CD4-positive, alpha-beta T cell treated with Interleukin-17A for 4 hours (primary cell): ENCODE measurements around the gene DCUN1D3.
A peak's percentile ranks its signal among the peaks of the same experiment; 100 is the strongest.

ENCODE experiments used
- DNase-seq: peaks from one replicate; pipeline ENCODE4 v3.0.0-alpha.2; 2020; ENCODE audit warnings: mixed read lengths

The DCUN1D3 gene

DNA sequence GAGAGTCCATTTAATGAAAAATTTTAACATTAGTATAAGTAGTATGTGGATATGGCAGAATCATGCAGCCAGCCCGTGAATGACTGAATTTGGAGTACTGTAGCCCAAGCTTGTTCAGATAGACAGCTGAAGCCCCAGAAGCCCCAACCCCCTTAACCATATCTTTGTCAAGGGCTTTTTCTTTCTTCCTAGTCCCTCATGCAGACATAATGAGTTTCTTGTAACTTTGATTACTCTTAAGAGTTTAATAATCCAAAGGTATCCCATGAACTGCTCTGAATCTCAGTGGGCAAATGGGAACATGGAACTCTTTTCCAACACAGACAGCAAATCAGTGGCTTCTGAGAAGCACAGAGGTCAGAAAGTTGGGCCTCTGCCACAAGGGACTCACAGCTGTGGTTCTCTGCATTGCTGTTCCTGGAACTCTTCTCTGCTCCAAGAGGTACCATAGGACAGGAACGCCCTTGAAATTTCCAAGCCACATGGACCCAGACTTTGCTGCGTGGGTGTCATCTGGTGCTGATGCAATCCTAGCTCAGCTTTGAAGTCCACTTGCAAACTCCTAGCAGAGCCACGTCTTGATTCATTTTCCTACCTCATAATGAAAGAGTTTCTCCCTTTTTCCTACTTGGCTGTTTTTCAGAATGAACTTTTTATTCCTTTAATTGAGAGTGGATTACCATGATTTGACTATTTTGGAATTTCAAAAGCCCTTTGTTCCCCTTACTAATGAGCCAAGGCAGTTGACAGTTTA is 18.5 kb upstream of the DCUN1D3 start:
- DNase-seq = no peak

DNA sequence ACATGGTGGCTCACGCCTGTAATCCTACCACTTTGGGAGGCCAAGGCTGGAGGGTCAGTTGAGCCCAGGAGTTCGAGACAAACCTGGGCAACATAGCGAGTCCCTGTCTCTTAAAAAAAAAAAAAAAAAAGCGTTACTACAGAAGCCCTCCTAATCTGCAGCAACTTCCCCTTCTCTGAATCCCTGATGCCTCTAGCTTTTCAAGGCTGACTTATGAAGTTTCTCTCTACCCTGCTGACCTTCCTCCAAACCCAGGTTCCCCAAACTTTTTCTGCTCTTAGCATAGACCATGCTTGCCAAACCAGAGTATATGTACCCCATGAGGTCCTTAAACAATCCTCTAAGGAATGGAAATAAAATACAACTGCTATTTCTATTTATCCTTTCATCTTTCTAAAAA is 16.8 kb upstream of the DCUN1D3 start:
- no peak for DNase-seq

DNA sequence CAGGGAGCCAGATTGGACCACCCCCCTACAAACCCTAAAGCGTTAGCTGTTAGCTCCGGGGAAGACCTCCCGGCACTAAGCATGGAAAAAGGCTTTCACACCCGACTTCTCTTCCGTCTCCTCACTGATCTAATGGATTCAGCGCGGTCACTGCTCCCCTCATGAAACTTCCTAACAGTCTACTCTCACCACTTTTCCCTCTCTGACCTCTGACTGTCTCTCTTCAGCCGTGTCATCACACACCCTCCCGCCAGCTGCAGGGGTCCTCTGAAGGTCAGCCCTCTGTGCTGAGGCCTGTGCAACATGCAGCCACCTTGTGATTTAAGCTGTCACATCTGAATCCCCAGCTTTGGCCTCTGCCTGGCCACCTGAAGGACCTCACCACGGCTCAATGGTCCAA is 16.1 kb upstream of the DCUN1D3 start:
- no peak for DNase-seq

DNA sequence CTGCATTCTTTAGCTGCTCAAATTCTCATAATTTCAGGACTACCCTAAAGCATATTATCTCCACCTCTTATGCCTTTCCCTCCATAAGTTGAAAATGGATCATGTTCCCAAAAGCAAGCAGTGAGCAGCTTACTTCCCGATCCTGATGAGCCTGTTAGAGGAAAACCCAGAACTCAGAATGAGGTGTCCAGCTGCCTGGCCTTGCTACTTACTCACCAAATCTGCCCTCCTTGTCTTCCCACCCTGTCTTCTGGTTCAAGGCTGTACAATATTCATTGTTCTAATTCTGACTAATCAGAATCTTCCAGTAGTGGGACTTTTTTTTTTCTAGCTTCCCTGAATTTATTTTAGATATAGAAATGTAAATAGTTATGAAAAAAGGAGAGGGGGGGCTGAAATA is 11.2 kb upstream of the DCUN1D3 start:
- DNase-seq = no peak

DNA sequence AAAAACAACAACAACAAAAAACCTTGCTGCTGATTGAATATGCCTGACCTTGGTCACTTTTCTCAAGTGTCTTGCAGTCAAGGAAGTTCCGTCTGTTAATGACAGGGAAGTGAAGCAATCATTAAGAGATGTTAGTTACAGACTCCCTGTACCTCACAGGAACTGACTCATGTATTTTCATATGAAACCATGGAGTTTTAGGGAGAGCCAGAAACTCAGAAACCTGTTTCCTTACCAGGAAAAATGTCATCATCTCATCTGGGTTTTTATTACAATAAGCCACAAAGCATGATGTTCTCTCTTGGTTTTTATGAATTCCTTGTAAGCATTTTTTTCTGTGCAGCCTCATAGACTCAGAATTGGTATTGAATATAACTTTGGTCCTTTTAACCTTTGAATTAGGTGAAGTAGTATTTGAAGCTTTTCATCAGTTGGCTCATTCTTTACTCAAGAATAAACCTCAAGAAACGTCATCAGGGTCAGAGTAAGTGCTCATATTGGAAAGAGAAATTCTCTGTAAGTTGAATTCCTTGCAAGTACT is 10.7 kb upstream of the DCUN1D3 start:
- DNase-seq = no peak

DNA sequence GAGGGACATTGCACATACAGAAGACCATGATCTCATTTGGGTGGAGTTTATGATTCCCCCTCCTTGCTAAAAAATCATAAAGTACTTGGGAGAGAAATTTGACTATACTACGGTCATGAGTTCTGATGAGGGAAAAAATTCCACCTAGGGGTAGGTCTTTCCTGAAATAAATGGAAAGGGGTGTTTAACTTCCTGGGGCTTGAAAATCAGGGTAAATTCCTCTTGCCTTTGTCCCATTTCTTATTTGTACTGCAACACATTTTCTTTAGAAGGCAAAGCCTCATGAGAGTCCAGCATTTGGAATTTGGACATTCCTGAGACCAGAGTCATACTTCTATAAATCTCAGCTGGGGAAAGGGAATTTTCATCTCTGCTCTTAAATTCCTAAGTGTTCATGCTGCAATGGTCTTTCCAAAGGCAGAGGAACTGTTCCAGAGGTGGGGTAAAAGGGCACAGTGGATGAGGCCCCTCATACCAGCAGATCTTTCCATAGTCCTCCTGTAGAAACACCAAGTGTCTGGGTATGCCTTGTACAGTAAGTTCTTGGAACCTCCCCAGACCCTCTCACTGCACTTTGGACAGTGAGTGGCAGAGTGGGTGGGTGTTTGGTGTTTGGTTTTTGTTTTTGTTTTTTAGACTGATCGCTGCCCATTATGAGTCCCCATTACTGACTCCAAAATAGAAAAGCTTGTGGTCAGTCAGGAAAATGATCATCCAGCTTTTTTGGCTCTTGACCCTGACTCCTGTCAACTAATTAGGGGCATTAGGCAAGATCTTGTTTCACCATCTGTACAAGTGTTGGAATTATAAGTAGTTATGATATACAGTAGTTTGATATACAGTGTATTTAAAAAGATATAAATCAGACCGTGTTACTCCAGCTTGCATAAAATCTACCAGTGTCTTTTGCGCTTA is 6.4 kb upstream of the DCUN1D3 start:
- DNase-seq = no peak

DNA sequence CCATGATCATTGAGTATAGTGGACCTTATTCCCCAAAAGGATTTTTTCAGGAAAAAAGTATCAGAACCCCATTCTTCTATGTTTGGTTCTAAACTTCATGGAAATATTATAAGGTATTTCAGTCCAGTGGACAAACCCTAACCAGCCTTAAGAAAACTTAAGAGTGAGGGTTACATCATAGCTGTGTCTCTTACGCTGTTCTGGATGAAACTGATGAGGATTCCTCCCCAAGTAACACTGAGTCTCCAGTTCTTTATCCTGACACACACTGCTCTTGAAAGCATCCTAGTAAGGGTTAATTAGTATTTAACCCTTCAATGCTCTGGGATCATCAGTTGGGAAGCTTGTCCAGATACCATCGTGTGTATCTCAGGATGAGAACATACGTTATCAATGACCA is 5.4 kb upstream of the DCUN1D3 start:
- no peak for DNase-seq

DNA sequence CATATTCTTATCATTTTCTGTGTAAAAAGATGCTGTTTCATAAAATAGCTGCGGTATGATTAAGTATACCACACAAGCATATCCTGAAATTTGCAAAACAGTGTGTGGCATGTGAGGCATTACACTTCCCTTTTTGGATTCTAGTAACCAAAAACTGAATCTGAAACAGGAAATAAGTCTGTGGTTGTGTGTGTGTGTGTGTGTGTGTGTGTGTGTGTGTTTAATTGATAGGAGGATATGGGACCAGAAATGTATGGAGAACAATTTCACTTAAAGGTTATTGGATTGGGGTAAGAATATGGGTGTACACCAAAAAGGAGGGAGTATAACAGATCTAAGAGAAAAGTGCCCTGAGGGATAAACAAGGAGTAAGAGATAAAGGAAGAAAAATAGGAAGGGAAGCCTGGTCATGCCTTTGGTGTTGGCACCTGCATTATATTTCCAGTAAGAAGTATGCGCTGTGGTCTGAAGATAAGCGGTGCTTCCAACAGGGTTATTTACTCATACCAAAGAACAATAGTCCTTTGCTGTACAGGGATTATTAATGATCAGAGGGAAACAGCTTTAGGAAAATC is 4.4 kb upstream of the DCUN1D3 start:
- DNase-seq = peak; percentile 54

DNA sequence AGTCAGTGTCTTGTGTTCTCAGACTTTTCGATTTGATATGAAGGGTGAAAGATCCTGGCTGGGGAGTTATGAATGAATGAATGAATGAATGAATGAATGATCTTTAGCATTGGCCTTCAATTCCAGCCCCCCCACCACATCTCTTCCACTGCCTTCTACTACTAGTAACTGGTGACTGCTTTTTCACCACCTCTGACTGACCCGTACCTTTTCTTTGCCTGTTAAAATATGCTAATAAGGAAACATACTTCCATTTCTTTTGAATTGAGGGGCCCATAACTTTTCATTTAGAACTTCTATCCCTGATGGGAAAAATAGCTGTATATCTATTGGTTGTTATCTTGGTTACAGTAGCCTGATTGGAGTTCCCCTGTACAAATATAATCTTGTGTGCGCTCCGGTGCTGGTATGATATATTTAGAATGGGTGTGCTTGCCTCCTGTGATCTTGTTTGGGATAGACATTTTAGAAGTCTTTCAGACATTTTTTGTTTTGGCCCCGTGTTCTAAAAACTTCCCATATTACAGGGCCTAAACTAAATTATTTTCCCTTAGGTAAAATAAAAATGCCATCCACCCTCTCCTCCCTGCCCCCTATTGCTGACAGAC is 3.8 kb upstream of the DCUN1D3 start:
- no peak for DNase-seq

DNA sequence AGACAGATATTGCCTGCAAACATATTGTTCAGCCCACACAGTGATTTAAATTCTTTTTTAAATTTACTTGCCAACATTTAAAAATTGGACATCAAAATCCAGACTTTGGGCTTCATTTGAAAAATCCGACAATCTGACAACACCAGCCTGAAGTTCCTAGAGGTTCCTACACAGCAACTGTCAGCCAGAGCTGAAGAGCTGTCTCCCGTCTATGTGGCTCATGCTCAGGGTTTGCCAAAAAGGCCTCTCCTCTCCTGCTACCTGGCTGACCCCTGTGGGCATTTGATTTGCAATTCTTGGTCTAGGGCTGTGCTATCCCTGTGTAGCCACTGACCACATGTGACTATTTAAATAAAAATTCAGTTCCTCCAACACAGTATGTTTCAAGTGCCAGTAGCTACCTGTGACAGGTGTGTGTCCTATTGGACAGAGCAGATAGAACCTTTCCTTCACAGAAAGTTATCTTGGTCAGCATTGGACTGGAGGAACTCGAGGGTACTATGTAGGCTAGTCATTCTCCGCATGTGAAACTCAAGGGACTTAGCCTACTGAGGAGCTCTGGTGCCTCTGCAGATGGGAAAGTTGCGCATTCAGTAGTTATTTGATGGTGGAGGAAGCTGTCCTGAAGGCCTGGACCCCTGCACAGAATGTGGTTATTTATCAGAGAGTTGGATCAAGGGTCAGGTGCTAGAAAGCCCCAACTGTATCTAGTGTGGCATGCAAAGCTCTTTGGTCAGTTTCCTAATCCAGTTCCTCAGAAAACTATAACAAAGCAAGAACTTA is 3.1 kb upstream of the DCUN1D3 start:
- DNase-seq = no peak

DNA sequence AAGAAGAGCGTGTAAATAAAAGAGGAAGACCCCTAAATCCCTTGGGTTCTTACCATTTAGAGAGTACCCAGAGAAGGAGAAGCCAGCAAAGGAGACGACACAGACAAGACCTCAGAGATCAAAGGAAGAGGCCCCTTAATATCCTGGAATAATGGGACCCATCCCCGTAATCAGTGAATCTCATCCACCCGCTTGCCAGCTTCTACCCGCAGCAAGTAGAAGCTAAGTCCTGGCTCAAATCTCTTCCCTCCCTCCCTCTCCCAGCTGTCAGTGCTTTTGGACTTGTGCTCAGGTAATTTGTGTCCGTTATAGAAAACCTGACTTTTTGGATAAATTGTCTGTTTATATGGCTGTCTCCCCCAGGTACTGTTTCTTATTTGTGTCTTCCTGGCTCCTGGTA is 2.3 kb upstream of the DCUN1D3 start:
- no peak for DNase-seq

DNA sequence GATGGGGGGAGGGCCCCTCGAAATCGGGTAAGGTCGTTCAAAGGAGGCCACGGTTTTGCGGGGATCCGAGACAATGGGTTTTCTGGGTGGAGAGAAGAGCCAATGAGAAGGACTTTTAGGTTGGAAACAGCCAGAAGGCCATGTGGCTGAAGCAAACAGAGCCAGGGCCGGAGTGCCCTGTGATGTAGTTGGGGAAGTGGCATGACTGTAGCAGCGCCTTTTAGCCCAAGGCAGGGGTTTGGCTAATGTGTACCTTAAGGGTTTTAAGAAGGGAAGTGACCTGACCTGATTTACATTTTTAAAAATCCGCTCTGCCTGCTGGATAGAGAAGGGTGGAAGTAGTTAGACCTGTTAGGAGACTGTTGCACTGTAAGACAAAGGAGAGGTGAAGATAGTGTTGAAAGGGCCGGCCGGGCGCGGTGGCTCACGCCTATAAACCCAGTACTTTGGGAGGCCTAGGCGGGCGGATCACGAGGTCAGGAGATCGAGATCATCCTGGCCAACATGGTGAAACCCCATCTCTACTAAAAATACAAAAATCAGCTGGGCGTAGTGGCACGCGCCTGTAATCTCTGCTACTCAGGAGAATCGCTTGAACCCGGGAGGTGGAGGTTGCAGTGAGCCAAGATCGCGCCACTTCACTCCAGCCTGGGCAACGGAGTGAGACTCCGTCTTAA is 1.4 kb upstream of the DCUN1D3 start:
- DNase-seq = peak; percentile 15

DNA sequence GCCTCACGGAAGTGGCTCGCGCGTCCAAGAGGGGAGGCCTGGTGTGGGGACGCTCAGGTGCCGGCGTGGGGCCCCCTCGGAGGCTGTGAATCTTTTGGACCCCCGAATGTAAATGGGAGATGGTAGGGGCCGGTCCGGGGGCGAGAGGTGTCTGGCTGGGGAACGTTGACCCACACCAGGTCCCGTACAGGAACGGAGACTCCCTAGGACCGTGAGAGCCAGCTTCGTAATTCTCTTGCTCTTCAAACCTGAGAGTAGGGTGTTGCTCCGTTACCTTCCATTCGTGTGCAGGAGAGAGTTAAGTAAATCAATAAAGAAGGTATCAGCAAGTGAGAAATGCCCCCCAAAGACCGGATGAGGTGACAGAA is 894 bp upstream of the DCUN1D3 start:
- DNase-seq = no peak

DNA sequence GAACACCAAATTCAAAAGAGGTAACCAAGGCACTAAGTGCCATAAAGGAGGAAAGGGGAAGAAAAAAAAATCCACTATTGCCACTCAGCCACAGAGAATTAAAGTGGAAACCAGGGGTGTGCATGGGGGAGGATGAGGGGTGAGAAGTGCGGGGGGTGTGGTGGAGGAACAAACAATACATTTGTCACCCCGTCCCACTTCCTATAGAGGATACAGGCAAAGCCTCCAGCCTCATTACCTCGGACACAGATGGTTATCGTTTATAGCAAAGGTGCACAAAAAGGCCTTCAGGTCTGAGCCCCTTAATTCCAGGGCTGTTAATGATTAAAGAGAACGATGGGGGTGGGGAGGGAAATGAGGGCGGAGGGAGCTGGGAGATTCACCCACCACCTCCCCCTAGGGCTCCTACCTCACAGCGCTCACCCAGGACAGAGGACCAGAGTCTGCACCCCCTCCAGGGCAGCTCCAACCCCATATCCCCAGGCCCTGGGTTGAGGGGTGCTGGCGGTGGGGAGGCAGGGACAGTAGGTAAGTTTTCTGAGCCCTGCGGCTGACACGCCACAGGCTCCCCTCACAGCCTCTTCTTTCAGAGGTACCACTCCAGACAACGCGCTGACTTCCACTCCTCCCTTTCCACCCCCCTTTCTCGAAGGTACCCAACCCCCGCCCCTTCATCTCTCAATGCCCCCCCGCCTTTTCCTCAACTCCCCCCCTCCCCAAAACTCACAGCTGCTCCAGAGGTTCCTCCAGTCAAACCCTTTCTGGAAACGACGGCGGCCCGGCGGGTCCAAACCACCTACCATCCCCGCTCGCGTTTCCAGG is 470 bp downstream of the DCUN1D3 start:
- no peak for DNase-seq

DNA sequence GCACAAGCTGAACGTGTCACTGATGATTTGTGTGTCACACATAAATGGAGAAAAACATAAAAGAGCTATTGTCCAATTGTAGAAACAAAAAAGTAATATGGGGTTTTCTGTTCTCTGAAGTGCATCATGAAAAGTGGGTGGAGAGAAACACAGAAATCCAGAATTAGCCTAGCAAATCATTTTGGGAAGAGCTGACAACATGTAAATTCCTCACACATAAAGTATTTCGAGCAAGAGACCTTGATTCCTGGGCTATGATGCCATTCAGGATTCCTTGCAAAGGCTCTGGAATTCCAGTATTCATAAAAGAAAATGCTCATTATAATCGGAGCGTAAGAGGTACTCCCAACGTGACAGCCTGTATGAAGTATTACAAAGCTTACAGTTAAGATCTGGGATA is 1.1 kb downstream of the DCUN1D3 start:
- DNase-seq = no peak

DNA sequence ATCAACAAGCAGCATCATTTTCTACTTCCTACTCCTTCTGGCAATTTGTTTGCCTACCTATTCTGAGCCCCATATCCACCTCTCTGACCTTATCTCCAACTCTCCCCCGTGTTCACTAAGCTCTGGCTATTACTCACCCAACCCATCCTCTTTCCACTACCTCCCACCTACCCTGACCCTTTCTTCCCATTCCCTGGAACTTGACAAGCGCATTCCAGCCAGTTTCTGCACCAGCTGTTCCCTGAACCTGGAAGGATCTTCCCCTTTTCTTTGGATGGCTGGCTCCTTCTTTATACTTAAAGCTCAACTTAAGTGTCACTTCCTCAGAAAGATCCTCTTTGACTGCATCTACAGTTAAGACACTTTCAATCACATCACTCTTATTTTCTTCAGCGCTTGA is 2.2 kb downstream of the DCUN1D3 start:
- DNase-seq = no peak

DNA sequence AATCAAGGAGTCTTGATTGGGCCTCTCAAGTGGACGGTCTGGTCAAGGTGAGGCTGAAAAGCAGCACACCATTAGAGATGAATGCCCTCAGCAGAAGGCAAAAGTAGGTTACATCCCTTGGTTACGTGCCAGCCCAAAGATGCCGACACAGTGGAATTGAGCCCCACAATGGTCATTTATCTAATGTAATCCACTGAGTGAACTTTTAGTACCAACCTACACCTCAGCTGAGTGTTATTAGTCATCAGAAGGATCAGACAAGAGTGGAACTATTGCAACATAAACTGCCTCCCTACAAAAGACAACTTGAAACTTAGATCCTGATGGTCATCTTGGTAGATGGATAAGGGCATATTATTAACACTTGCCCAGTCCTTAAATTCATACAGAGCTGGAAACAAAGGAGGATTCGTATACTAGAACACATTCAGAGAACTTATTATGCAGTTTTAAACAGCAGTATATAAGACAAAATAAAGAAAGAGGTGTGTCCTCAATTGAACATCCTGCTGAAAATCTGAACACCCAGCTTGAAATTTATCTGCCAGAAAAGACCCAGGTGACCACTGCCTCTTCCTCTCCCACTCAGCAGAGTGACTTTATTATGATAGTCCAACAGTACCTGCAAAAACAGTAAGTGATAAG is 2.8 kb downstream of the DCUN1D3 start:
- no peak for DNase-seq

DNA sequence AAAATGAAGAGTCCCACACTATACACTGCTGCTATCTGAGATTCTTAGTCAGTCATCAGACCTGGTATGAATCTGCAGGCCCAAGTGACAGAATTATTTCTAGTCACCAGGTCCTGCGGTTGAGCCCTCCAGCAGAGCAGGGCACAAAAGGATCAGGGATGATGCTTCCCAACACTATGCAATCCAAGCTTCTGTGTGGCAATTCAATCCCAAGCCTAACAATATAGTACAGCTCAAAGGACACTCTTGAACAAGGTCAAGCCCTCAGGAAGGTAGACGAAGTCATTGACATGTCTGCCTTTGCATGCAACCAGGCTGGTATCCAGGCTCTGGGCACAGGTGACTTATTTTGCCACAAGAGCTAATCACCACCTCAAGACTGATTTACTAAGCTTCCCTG is 5.8 kb downstream of the DCUN1D3 start:
- DNase-seq = no peak

DNA sequence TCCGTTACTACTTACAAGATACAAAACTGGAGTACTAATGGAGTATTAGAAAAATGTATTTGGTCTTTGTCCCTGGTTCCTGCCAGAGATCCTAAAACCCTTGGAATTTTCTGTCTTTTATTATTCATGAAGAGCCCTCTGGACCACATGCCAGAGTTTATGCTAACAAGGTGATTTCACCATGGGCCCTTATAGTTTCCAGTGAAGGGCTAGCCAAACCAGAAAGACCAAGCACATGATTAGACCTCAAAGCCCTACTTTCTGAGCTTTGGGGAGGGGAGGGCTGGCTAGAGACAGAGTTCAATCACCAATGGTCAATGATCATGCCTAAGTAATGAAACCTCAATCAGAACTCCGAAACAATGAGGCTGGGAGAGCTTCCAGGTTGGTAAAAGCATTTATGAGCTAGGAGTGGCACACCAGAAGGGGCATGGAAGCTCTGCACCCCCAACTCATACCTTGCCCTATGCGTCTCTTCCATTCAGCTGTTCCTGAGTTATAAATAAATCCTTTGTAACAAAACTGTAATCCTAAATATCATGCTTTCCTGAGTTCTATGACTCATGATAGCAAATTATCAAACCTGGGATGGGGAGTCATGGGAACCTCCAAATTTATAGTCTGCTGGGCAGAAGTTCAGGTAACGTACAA is 10.4 kb downstream of the DCUN1D3 start:
- no peak for DNase-seq

DNA sequence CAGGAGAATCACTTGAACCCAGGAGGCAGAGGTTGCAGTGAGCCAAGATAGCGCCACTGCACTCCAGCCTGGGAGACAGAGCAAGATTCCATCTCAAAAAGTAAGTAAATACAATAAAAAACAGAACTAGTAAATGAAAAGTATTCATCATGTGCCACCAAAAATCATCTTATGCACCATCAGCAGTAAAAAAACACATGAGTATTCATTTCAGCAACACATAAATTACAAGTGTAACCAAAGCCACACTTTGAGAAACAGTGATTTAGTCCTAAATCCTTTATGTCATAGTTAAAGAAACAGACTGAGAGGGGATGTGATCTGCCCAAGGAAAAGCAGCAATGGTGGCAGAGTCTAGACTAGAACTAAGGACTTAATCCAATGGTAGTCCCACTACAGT is 13.0 kb downstream of the DCUN1D3 start:
- no peak for DNase-seq
